NCI-H524 (cell line): ENCODE results near the gene ACOX1.

ENCODE experiments used
- DNase-seq, 2 experiments: peaks; one replicate each; lab custom pipeline; 2025; lab: John Stamatoyannopoulos, UW

Gene ACOX1

GRCh38 chr17:76008630-76009425 is 29.9 kb upstream of the ACOX1 start:
- DNase-seq = no peak

- no peak for DNase-seq
Observed at GRCh38 chr17:76008208-76008607, 29.2 kb upstream of the ACOX1 start.

GRCh38 chr17:76007850-76008165 is 28.8 kb upstream of the ACOX1 start:
- DNase-seq = peak in 1 of 2 experiments; percentile 21

GRCh38 chr17:76007131-76007849 is 28.3 kb upstream of the ACOX1 start:
- no peak for DNase-seq

- peak; percentile 95 to 96 for DNase-seq
Observed at GRCh38 chr17:76005263-76006149, 26.5 kb upstream of the ACOX1 start.

- no peak for DNase-seq
Observed at GRCh38 chr17:76004750-76005262, 25.8 kb upstream of the ACOX1 start.

- no peak for DNase-seq
Observed at GRCh38 chr17:76003915-76004314, 24.9 kb upstream of the ACOX1 start.

- DNase-seq = no peak
Observed at GRCh38 chr17:76002100-76002499, 23.1 kb upstream of the ACOX1 start.

- DNase-seq = no peak
Observed at GRCh38 chr17:76000755-76001521, 22.0 kb upstream of the ACOX1 start, which contains the start of gene CDK3. TSS of gene CDK3 (plus strand) at chr17:76000855. CDS start at chr17:76001426, 571 bp downstream.

GRCh38 chr17:76000016-76000754 is 21.2 kb upstream of the ACOX1 start:
- DNase-seq = peak; percentile 35 to 70

GRCh38 chr17:75998327-75998795 is 19.4 kb upstream of the ACOX1 start:
- DNase-seq = no peak

- no peak for DNase-seq
Observed at GRCh38 chr17:75996665-75997590, 18.0 kb upstream of the ACOX1 start.

- no peak for DNase-seq
Observed at GRCh38 chr17:75995385-75995925, 16.5 kb upstream of the ACOX1 start.

GRCh38 chr17:75994802-75995370 is 15.9 kb upstream of the ACOX1 start:
- no peak for DNase-seq

- no peak for DNase-seq
Observed at GRCh38 chr17:75991396-75991795, 12.4 kb upstream of the ACOX1 start.

- DNase-seq = no peak
Observed at GRCh38 chr17:75987041-75987440, 8.1 kb upstream of the ACOX1 start.

- no peak for DNase-seq
Observed at GRCh38 chr17:75985986-75986385, 7.0 kb upstream of the ACOX1 start.

- no peak for DNase-seq
Observed at GRCh38 chr17:75983501-75984181, 4.7 kb upstream of the ACOX1 start.
